GM21619 (cell line): ENCODE results near the gene PODXL2.
A peak's percentile ranks its signal among the peaks of the same experiment; 100 is the strongest.

Source experiments
- ATAC-seq: cut with Tn5 transposase; IDR thresholded peaks from one replicate; pipeline ENCODE4 v1.9.1; 2021; ENCODE audit not compliant: unreplicated experiment

PODXL2 gene

GRCh38 chr3:127629467-127630403 lies 750 bp downstream of the PODXL2 start:
- no peak for ATAC-seq

- ATAC-seq, result no peak
These were observed 2.1 kb downstream of the PODXL2 start for GRCh38 chr3:127630811-127631714.

- no peak for ATAC-seq
These were observed 3.2 kb downstream of the PODXL2 start for GRCh38 chr3:127632035-127632820.

- ATAC-seq, result no peak
These were observed 5.7 kb downstream of the PODXL2 start for GRCh38 chr3:127634653-127635052.

GRCh38 chr3:127637546-127637945 lies 8.6 kb downstream of the PODXL2 start:
- no peak for ATAC-seq

GRCh38 chr3:127637971-127638370 lies 9.0 kb downstream of the PODXL2 start:
- ATAC-seq, result no peak

- ATAC-seq, result no peak
These were observed 10.4 kb downstream of the PODXL2 start for GRCh38 chr3:127639173-127640041.

- no peak for ATAC-seq
These were observed 11.0 kb downstream of the PODXL2 start for GRCh38 chr3:127640042-127640355.

- no peak for ATAC-seq
These were observed 15.8 kb downstream of the PODXL2 start for GRCh38 chr3:127644641-127645370.

GRCh38 chr3:127645371-127646015 lies 16.5 kb downstream of the PODXL2 start:
- no peak for ATAC-seq

GRCh38 chr3:127646501-127647046 lies 17.6 kb downstream of the PODXL2 start:
- ATAC-seq, result no peak

GRCh38 chr3:127647166-127647844 lies 18.3 kb downstream of the PODXL2 start:
- ATAC-seq, result no peak

GRCh38 chr3:127647845-127648204 lies 18.8 kb downstream of the PODXL2 start:
- ATAC-seq, result no peak

GRCh38 chr3:127650236-127650635 lies 21.3 kb downstream of the PODXL2 start:
- ATAC-seq, result no peak

GRCh38 chr3:127651516-127652172 lies 22.7 kb downstream of the PODXL2 start:
- ATAC-seq, result no peak

GRCh38 chr3:127652246-127652995 lies 23.4 kb downstream of the PODXL2 start:
- peak; percentile 51 for ATAC-seq

- no peak for ATAC-seq
These were observed 25.4 kb downstream of the PODXL2 start for GRCh38 chr3:127654374-127654773.
